Activated CD8-positive, alpha-beta T cell treated with anti-CD3 and anti-CD28 coated beads, Interleukin-2, amount 10 ng/mL, durations not matched to agents 7 days and 5 days (primary cell): ENCODE results near the gene ABCB8. TPM values are rescaled to one million over a fixed set of nuclear protein-coding genes. Genes with fewer than 3 reads are reported as not detected.
A peak's percentile ranks its signal among the peaks of the same experiment; 100 is the strongest.

Source experiments
- ATAC-seq: fragments of 150-1000 bp; cut with Tn5 transposase; one replicate; pipeline ENCODE4 v1.10.0; 2021; ENCODE audit warnings: moderate library complexity
- CTCF ChIA-PET: fragments of 350-600 bp; sonication (Branson Sonifier 250); formaldehyde crosslinking; loops from one replicate; lab custom pipeline; 2021; ENCODE audit warnings: antibody characterized with exemption; lab: Charles Lee
- POLR2A ChIA-PET: fragments of 350-600 bp; sonication (Branson Sonifier 250); formaldehyde crosslinking; loops from one replicate; lab custom pipeline; 2021; ENCODE audit warnings: antibody characterized with exemption; lab: Charles Lee
- DNase-seq: peaks from one replicate; pipeline ENCODE4 v3.0.0-alpha.2; 2020
- H3K27ac Mint-ChIP-seq: one replicate; pipeline ENCODE4 v1.8.0; 2021; ENCODE audit warnings: mild to moderate bottlenecking, mixed read lengths
- H3K27me3 Mint-ChIP-seq: one replicate; pipeline ENCODE4 v1.8.0; 2021; ENCODE audit warnings: low read depth, mixed read lengths
- H3K36me3 Mint-ChIP-seq: one replicate; pipeline ENCODE4 v1.8.0; 2021; ENCODE audit warnings: low read depth, mixed read lengths
- H3K4me1 Mint-ChIP-seq: one replicate; pipeline ENCODE4 v1.8.0; 2021; ENCODE audit warnings: low read depth, mixed read lengths
- H3K4me3 Mint-ChIP-seq: one replicate; pipeline ENCODE4 v1.8.0; 2021; ENCODE audit warnings: mild to moderate bottlenecking, mixed read lengths
- H3K9me3 Mint-ChIP-seq: one replicate; pipeline ENCODE4 v1.8.0; 2022; ENCODE audit warnings: mixed read lengths; ENCODE audit not compliant: insufficient read depth
- total RNA-seq, 2 experiments: library from RNA; stranded (reverse); gene quantifications; one replicate each; pipeline ENCODE4 v1.2.3, GENCODE V29; 2021

Gene ABCB8
- total RNA-seq, 2 experiments from 2014 or later = 48.0 to 49.5 TPM

GRCh38 chr7:150990416-150991186 lies 37.6 kb upstream of the ABCB8 start, which contains the start of gene NOS3:
TSS of gene NOS3 (plus strand) at chr7:150991017. CDS start at chr7:150993804, 2,787 bp downstream.
- Mint-ChIP-seq H3K27ac (peak within 1 kb of the TSS; percentile 52), H3K4me3 (no peak within 1 kb of the TSS), H3K36me3 (peaks cover 3% of the 10 kb centered on the region), H3K9me3 (peaks cover 13% of the 10 kb centered on the region), H3K27me3 (peaks cover 19% of the 10 kb centered on the region), H3K4me1 (peaks cover 29% of the 10 kb centered on the region)
- DNase-seq (no peak), ATAC-seq (no peak)
- CTCF ChIA-PET = interaction anchor here (0.7 to 1.9 kb wide), 4 partner anchors 24 to 39 kb away, joined by 3 to 5 read pairs (median 4); no protein-coding TSS in a partner anchor
- POLR2A ChIA-PET = no interaction called here

- Mint-ChIP-seq H3K27me3 (peaks cover 16% of the 10 kb centered on the region), H3K27ac (no peak overlapping the region), H3K9me3 (peaks cover 13% of the 10 kb centered on the region), H3K4me1 (peaks cover 28% of the 10 kb centered on the region), H3K36me3 (peaks cover 3% of the 10 kb centered on the region), H3K4me3 (no peak overlapping the region)
- POLR2A ChIA-PET = interaction anchor here (1.2 kb wide), 1 partner anchor 58 kb away, joined by 3 read pairs; no protein-coding TSS in a partner anchor
- CTCF ChIA-PET = interaction anchor here (0.7 to 0.9 kb wide), 5 partner anchors 13 to 213 kb away, joined by 3 read pairs; no protein-coding TSS in a partner anchor
- ATAC-seq (no peak), DNase-seq (no peak)
These were observed 36.1 kb upstream of the ABCB8 start for GRCh38 chr7:150992051-150992640.

- H3K36me3 Mint-ChIP-seq = peaks cover 3% of the 10 kb centered on the region
- peaks cover 13% of the 10 kb centered on the region for H3K9me3 Mint-ChIP-seq
- H3K4me3 Mint-ChIP-seq = no peak overlapping the region
- no peak overlapping the region for H3K27ac Mint-ChIP-seq
- H3K27me3 Mint-ChIP-seq = peaks cover 16% of the 10 kb centered on the region
- peak; percentile 43 for DNase-seq
- peak; percentile 57 for ATAC-seq
- peaks cover 34% of the 10 kb centered on the region for H3K4me1 Mint-ChIP-seq
- ChIA-PET CTCF (interaction anchor here (0.7 to 1.6 kb wide), 7 partner anchors 13 to 214 kb away, joined by 3 to 5 read pairs (median 3); no protein-coding TSS in a partner anchor), POLR2A (interaction anchor here (1.2 kb wide), 1 partner anchor 57 kb away, joined by 3 read pairs; no protein-coding TSS in a partner anchor)
These were observed 35.4 kb upstream of the ABCB8 start for GRCh38 chr7:150992833-150993302.

DNA sequence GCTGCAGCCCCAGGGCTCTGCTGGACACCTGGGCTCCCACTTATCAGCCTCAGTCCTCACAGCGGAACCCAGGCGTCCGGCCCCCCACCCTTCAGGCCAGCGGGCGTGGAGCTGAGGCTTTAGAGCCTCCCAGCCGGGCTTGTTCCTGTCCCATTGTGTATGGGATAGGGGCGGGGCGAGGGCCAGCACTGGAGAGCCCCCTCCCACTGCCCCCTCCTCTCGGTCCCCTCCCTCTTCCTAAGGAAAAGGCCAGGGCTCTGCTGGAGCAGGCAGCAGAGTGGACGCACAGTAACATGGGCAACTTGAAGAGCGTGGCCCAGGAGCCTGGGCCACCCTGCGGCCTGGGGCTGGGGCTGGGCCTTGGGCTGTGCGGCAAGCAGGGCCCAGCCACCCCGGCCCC lies 34.7 kb upstream of the ABCB8 start:
- DNase-seq = no peak

DNA sequence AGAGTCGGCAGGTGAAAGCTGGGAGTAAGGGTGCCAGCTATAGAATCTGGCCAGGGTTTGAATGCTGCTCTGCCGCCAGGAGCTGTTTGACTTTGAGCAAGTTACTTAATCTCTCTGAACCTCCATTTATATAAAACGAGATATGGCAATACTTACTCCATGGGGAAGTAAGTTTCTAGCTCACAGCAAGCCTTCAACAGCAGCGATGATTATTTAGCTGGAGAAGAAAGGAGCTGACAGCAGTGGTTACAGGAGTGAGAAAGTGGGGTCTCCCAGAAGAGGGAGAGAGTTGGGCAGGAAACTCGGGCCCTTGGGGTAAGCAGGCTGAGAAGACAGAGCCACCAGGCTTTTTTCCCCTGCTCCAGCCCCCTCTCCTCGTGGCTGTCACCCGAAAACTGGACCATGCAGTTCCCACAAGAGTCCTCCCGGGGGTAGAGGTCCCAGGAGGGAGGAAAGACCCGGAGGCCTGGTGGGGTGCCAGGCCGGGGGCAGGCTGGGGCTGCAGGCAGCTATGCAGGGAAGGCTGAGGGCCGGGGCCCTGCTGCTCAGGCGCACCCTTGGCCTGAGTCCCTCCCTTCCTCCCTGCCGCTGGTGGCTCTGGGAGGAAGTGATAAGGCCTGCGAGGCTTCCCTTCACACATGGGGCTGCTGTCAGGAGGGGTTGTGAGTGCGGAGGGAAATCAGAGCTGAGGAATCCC lies 34.0 kb upstream of the ABCB8 start:
- POLR2A ChIA-PET = interaction anchor here (0.7 to 1.2 kb wide), 2 partner anchors 14 to 87 kb away, joined by 3 read pairs; partner anchors contain the start of gene FASTK
- Mint-ChIP-seq H3K4me3 (peak overlapping the region; percentile 27), H3K27ac (peak overlapping the region; percentile 52), H3K36me3 (peaks cover 3% of the 10 kb centered on the region), H3K4me1 (peaks cover 29% of the 10 kb centered on the region), H3K9me3 (peaks cover 13% of the 10 kb centered on the region), H3K27me3 (peaks cover 12% of the 10 kb centered on the region)
- peak; percentile 80 for ATAC-seq
- DNase-seq = peak; percentile 54
- CTCF ChIA-PET = interaction anchor here (0.7 to 1.7 kb wide), 11 partner anchors 8 to 118 kb away, joined by 3 to 22 read pairs (median 4); no protein-coding TSS in a partner anchor

More for the DNA sequence above, 34.7 kb upstream of the ABCB8 start:
- ATAC-seq = no peak
- H3K27ac Mint-ChIP-seq = no peak overlapping the region
- peaks cover 34% of the 10 kb centered on the region for H3K4me1 Mint-ChIP-seq
- ChIA-PET CTCF (interaction anchor here (0.9 to 1.7 kb wide), 9 partner anchors 8 to 95 kb away, joined by 3 to 22 read pairs (median 4); no protein-coding TSS in a partner anchor), POLR2A (interaction anchor here (1.2 kb wide), 2 partner anchors 56 to 87 kb away, joined by 3 read pairs; partner anchors contain the start of gene FASTK)
- peaks cover 3% of the 10 kb centered on the region for H3K36me3 Mint-ChIP-seq
- H3K9me3 Mint-ChIP-seq = peaks cover 13% of the 10 kb centered on the region
- H3K27me3 Mint-ChIP-seq = peaks cover 12% of the 10 kb centered on the region
- H3K4me3 Mint-ChIP-seq = no peak overlapping the region

GRCh38 chr7:150994838-150995510 lies 33.3 kb upstream of the ABCB8 start:
- DNase-seq (no peak), ATAC-seq (no peak)
- CTCF ChIA-PET = interaction anchor here (0.7 to 1.7 kb wide), 7 partner anchors 8 to 119 kb away, joined by 3 to 22 read pairs (median 5); no protein-coding TSS in a partner anchor
- peak overlapping the region; percentile 52 for H3K27ac Mint-ChIP-seq
- POLR2A ChIA-PET = interaction anchor here (0.7 kb wide), 1 partner anchor 13 kb away, joined by 3 read pairs; no protein-coding TSS in a partner anchor
- peaks cover 13% of the 10 kb centered on the region for H3K9me3 Mint-ChIP-seq
- peaks cover 29% of the 10 kb centered on the region for H3K4me1 Mint-ChIP-seq
- peak overlapping the region; percentile 27 for H3K4me3 Mint-ChIP-seq
- H3K36me3 Mint-ChIP-seq = peaks cover 1% of the 10 kb centered on the region
- H3K27me3 Mint-ChIP-seq = peaks cover 8% of the 10 kb centered on the region

DNA sequence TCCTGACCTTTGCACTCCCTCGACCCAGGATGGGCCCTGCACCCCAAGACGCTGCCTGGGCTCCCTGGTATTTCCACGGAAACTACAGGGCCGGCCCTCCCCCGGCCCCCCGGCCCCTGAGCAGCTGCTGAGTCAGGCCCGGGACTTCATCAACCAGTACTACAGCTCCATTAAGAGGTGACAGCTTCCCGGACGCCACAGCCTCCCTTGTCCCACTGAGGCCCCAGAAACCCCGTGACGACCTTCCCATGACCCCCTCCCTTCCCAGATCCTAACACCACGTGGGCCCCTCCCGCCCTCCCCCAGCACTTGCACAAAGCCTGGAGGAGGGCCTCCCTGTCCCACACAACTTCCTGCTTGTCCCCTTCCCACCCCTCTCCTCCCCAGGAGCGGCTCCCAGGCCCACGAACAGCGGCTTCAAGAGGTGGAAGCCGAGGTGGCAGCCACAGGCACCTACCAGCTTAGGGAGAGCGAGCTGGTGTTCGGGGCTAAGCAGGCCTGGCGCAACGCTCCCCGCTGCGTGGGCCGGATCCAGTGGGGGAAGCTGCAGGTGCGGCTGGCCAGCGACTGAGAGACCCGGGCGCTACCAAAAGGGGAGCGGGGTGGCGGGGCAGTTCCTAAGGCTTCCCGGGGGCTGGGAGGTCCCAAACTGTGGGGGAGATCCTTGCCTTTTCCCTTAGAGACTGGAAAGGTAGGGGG lies 31.7 kb upstream of the ABCB8 start:
- H3K36me3 Mint-ChIP-seq = no peaks in the 10 kb centered on the region
- CTCF ChIA-PET = interaction anchor here (0.6 to 1.0 kb wide), 3 partner anchors 11 to 22 kb away, joined by 3 read pairs; no protein-coding TSS in a partner anchor
- no peak for DNase-seq
- peaks cover 4% of the 10 kb centered on the region for H3K27me3 Mint-ChIP-seq
- POLR2A ChIA-PET = no interaction called here
- peaks cover 37% of the 10 kb centered on the region for H3K4me1 Mint-ChIP-seq
- H3K4me3 Mint-ChIP-seq = no peak overlapping the region
- H3K9me3 Mint-ChIP-seq = no peaks in the 10 kb centered on the region
- ATAC-seq = no peak
- H3K27ac Mint-ChIP-seq = no peak overlapping the region

DNA sequence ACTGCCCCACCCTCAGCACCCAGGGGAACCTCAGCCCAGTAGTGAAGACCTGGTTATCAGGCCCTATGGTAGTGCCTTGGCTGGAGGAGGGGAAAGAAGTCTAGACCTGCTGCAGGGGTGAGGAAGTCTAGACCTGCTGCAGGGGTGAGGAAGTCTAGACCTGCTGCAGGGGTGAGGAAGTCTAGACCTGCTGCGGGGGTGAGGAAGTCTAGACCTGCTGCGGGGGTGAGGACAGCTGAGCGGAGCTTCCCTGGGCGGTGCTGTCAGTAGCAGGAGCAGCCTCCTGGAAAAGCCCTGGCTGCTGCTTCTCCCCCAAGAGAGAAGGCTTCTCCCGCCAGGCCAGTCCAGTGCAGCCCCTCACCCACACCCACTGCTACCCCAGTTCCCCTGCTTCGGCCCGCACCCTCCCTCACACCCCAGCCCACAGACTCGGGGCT lies 31.2 kb upstream of the ABCB8 start:
- CTCF ChIA-PET = interaction anchor here (0.7 to 1.0 kb wide), 3 partner anchors 14 to 34 kb away, joined by 3 to 4 read pairs (median 3); no protein-coding TSS in a partner anchor
- peaks cover 4% of the 10 kb centered on the region for H3K27me3 Mint-ChIP-seq
- H3K36me3 Mint-ChIP-seq = no peaks in the 10 kb centered on the region
- H3K9me3 Mint-ChIP-seq = no peaks in the 10 kb centered on the region
- ATAC-seq (no peak), DNase-seq (no peak)
- POLR2A ChIA-PET = no interaction called here
- no peak overlapping the region for H3K4me3 Mint-ChIP-seq
- H3K4me1 Mint-ChIP-seq = peaks cover 37% of the 10 kb centered on the region
- H3K27ac Mint-ChIP-seq = no peak overlapping the region

DNA sequence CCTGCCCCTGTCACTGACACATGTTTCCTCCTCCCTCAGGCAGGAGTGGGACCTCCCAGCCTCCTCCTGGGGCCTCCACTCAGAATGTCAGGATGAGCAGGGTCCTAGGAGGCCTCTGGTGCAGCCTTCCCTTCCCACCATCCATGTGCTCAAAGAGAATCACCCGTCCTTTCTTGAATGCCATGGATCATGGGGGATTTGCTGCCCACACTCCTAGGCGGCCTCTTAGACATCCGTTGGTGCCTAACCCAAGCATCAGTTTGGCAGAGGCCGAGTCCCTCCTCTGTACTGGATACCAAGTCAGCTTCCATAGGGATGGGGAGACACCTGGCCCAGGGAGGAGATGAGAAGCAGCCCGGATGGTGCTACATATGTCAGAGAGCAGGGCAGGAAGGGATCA lies 30.4 kb upstream of the ABCB8 start:
- Mint-ChIP-seq H3K9me3 (no peaks in the 10 kb centered on the region), H3K4me1 (peaks cover 37% of the 10 kb centered on the region), H3K27me3 (peaks cover 4% of the 10 kb centered on the region), H3K27ac (no peak overlapping the region), H3K36me3 (no peaks in the 10 kb centered on the region), H3K4me3 (no peak overlapping the region)
- ChIA-PET CTCF (interaction anchor here (0.7 kb wide), 1 partner anchor 35 kb away, joined by 4 read pairs; no protein-coding TSS in a partner anchor), POLR2A (no interaction called here)
- DNase-seq = no peak
- ATAC-seq = no peak

GRCh38 chr7:150998341-150998740 lies 29.9 kb upstream of the ABCB8 start:
- CTCF ChIA-PET = no interaction called here
- POLR2A ChIA-PET = no interaction called here
- H3K36me3 Mint-ChIP-seq = no peaks in the 10 kb centered on the region
- H3K27me3 Mint-ChIP-seq = peaks cover 4% of the 10 kb centered on the region
- DNase-seq (no peak), ATAC-seq (no peak)
- no peaks in the 10 kb centered on the region for H3K9me3 Mint-ChIP-seq
- no peak overlapping the region for H3K27ac Mint-ChIP-seq
- H3K4me1 Mint-ChIP-seq = peaks cover 37% of the 10 kb centered on the region
- H3K4me3 Mint-ChIP-seq = no peak overlapping the region
